Mesodermal cell (in vitro differentiated cells): Measurements from ENCODE around the gene CHRM3. TPM values are rescaled to one million over a fixed set of nuclear protein-coding genes. Genes with fewer than 3 reads are reported as not detected.

Source experiments
- H3K27ac ChIP-seq: 2 replicates; pipeline ENCODE4 v1.7.0; 2013; ENCODE audit warnings: mild to moderate bottlenecking, low read depth, low read length, moderate library complexity; ENCODE audit not compliant: severe bottlenecking
- H3K36me3 ChIP-seq: 2 replicates; pipeline ENCODE4 v1.7.1; 2013; ENCODE audit warnings: mild to moderate bottlenecking, low read length, moderate library complexity; ENCODE audit not compliant: control insufficient read depth, insufficient read depth
- H3K4me1 ChIP-seq: one replicate; pipeline ENCODE4 v1.7.1; 2013; ENCODE audit warnings: mild to moderate bottlenecking, low read length; ENCODE audit not compliant: insufficient read depth, control insufficient read depth, poor library complexity, severe bottlenecking
- H3K4me3 ChIP-seq: 2 replicates; pipeline ENCODE4 v1.7.0; 2013; ENCODE audit warnings: low read length, control low read depth, mild to moderate bottlenecking; ENCODE audit not compliant: insufficient read depth, poor library complexity, severe bottlenecking; ENCODE audit errors: extremely low read depth
- H3K9me3 ChIP-seq: 2 replicates; pipeline ENCODE4 v1.7.1; 2013; ENCODE audit warnings: mild to moderate bottlenecking, low read length, moderate library complexity; ENCODE audit not compliant: control insufficient read depth
- WGBS, 2 experiments: methylation state at CpG; one replicate each; pipeline ENCODE4 v1.1.5; 2013; ENCODE audit warnings: missing lambda C conversion rate in 2 of 2; ENCODE audit not compliant: insufficient coverage in 2 of 2; 5-methylcytosine and 5-hydroxymethylcytosine counted together
- polyA plus RNA-seq, 2 experiments: library from polyadenylated mRNA; stranded (reverse); fragments of 50-300 nt; gene quantifications; one replicate each; pipeline ENCODE4 v1.2.3, GENCODE V29; 2013

The CHRM3 gene
- 0.74 TPM for polyA plus RNA-seq (2013, experiment 1 of 2)
- polyA plus RNA-seq (2013, experiment 2 of 2): 0.71 TPM

GRCh38 chr1:239386453-239387303 is at the start of gene CHRM3:
Gene CHRM3 (plus strand): TSS chr1:239386568. CDS start chr1:239907452, 520,884 bp downstream.
- 2% methylated on average over 41 to 59 of the region's 82 CpGs for WGBS, 2 experiments
- no peak within 1 kb of the TSS for H3K27ac ChIP-seq
- H3K36me3 ChIP-seq: no peaks in the 10 kb centered on the region
- no peaks in the 10 kb centered on the region for H3K9me3 ChIP-seq
- no peaks in the 10 kb centered on the region for H3K4me1 ChIP-seq
- peak within 1 kb of the TSS; percentile 36 for H3K4me3 ChIP-seq

DNA sequence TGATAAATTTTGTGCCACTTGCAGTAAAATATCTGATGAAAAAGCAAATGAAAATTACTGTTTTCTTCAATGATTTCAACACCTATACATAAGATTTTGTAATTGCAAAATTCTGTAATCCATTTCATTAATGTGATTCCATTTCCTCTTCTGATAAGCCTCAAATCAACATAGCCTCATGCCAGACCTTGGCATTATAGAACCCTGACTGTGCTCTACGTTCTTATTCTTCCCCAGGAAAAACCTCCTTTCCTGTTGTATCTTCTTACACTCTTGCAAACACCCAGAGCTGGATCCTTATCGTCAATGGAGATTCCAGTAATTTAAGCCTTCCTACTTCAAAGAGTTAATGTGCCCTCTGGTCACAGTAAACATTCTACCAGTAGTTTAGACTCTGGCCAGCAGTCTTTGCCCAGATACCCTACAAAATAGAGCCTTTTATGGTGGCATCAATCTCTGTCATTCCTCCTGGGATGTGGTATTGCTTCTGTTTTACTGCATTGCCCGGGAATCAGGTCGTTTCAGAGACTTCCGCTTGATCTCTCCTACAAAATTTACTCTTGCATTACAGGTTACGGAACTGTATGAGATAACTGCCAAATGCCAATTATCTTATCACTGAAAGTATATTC is 48.5 kb upstream of the CHRM3 start:
- 82 to 93% methylated on average over 1 to 3 of the region's 6 CpGs for WGBS, 2 experiments
- Histone ChIP-seq H3K4me1 (no peaks in the 10 kb centered on the region), H3K4me3 (no peak overlapping the region), H3K36me3 (no peaks in the 10 kb centered on the region), H3K9me3 (no peaks in the 10 kb centered on the region), H3K27ac (no peak overlapping the region)

DNA sequence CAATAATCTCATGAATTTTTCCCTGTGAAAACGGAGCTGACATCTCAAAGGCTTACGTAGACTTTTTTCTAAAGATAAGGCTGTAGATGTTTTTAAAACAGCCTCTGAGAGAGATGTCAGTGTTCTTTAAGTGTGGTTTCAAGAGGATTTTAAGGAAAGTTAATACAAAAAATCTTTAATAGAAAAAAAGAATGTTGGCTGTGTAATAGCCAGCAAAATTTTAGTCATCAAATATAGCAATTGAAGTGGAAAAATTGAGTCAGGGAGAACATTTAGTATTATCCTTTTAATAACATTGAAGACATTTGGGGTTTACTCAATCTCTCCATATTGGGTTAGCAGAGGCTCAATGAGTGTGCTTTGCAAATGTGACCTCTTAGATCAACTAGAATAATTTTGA is 38.6 kb upstream of the CHRM3 start:
- no peaks in the 10 kb centered on the region for H3K36me3 ChIP-seq
- H3K4me3 ChIP-seq: no peak overlapping the region
- no CpG with 5 or more reads among the region's 2 CpGs for WGBS, 2 experiments
- H3K9me3 ChIP-seq: no peaks in the 10 kb centered on the region
- no peak overlapping the region for H3K27ac ChIP-seq
- H3K4me1 ChIP-seq: no peaks in the 10 kb centered on the region

- no peak overlapping the region for H3K27ac ChIP-seq
- H3K36me3 ChIP-seq: no peaks in the 10 kb centered on the region
- 100% methylated on average over 1 of the region's 6 CpGs; no CpG with 5 or more reads in 1 of the 2 experiments for WGBS, 2 experiments
- no peaks in the 10 kb centered on the region for H3K9me3 ChIP-seq
- no peaks in the 10 kb centered on the region for H3K4me1 ChIP-seq
- H3K4me3 ChIP-seq: no peak overlapping the region
These were observed 37.6 kb upstream of the CHRM3 start for GRCh38 chr1:239348635-239349353.

GRCh38 chr1:239349699-239350098 is 36.7 kb upstream of the CHRM3 start:
- H3K4me3 ChIP-seq: no peak overlapping the region
- H3K27ac ChIP-seq: no peak overlapping the region
- no peaks in the 10 kb centered on the region for H3K4me1 ChIP-seq
- no peaks in the 10 kb centered on the region for H3K9me3 ChIP-seq
- no peaks in the 10 kb centered on the region for H3K36me3 ChIP-seq
- 100% methylated on average over 1 to 2 of the region's 6 CpGs for WGBS, 2 experiments

DNA sequence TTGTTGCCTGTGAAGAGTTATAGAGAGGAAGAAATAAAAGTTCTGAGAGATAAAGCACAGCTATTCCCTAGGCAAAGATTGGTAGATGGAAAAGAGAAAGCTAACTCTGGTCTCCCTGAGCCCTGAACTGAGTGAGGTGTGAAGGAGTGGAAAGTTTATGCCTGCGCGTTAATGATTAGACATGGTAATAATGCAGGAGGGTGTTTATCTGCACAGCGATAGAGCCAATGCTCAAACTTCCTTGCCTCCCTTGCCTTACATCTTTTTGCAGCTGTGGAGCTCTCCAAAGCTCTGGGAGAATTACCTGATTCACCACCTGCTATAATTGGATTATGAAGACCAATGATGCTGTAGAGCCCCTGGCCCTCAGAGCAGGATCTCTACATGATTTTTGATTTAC is 32.8 kb upstream of the CHRM3 start:
- H3K4me3 ChIP-seq: no peak overlapping the region
- no peaks in the 10 kb centered on the region for H3K36me3 ChIP-seq
- no peaks in the 10 kb centered on the region for H3K9me3 ChIP-seq
- H3K27ac ChIP-seq: no peak overlapping the region
- H3K4me1 ChIP-seq: no peaks in the 10 kb centered on the region
- WGBS, 2 experiments: 100% methylated on average over 2 of the region's 3 CpGs; no CpG with 5 or more reads in 1 of the 2 experiments

- WGBS, 2 experiments: no CpG with 5 or more reads among the region's 1 CpG
- no peak overlapping the region for H3K27ac ChIP-seq
- no peak overlapping the region for H3K4me3 ChIP-seq
- no peaks in the 10 kb centered on the region for H3K4me1 ChIP-seq
- H3K36me3 ChIP-seq: no peaks in the 10 kb centered on the region
- H3K9me3 ChIP-seq: no peaks in the 10 kb centered on the region
These were observed 32.1 kb upstream of the CHRM3 start for GRCh38 chr1:239354231-239354630.

- H3K27ac ChIP-seq: no peak overlapping the region
- no peaks in the 10 kb centered on the region for H3K36me3 ChIP-seq
- no peaks in the 10 kb centered on the region for H3K4me1 ChIP-seq
- WGBS, 2 experiments: 80 to 100% methylated on average over 1 to 2 of the region's 2 CpGs
- no peaks in the 10 kb centered on the region for H3K9me3 ChIP-seq
- H3K4me3 ChIP-seq: no peak overlapping the region
These were observed 28.5 kb upstream of the CHRM3 start for GRCh38 chr1:239357867-239358266.

GRCh38 chr1:239361403-239361802 is 25.0 kb upstream of the CHRM3 start:
- Histone ChIP-seq H3K9me3 (no peaks in the 10 kb centered on the region), H3K4me1 (no peaks in the 10 kb centered on the region), H3K36me3 (no peaks in the 10 kb centered on the region), H3K27ac (no peak overlapping the region), H3K4me3 (no peak overlapping the region)
- WGBS, 2 experiments: 67 to 71% methylated on average over 1 of the region's 4 CpGs

DNA sequence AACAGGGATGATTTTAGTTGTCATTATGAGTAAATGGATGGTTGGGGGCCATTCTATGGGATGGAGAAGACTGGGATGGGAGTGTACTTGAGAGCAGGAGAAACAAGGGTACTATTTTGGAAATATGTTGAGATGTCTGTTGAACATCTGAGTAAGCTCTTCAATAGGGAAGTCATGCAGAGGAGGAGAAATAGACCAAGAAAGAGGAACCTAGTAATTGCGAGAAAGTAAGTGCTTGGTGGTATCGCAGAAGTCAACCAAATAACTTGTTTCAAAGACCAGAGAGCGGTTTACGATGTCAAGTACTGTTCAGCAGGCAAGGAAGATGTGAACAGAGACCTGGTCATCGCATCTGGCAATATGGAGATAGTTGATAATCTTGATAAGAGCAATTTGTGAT is 22.4 kb upstream of the CHRM3 start:
- Histone ChIP-seq H3K36me3 (no peaks in the 10 kb centered on the region), H3K9me3 (no peaks in the 10 kb centered on the region), H3K27ac (no peak overlapping the region), H3K4me1 (no peaks in the 10 kb centered on the region), H3K4me3 (no peak overlapping the region)
- WGBS, 2 experiments: 97 to 99% methylated on average over 5 of the region's 5 CpGs
